GOT3 (cell line): ENCODE data around the gene BLM.
"Not testable (repeated sequence)": the region's sequence is repeated elsewhere in the genome, so short reads cannot be mapped to it uniquely, and the experiment has no call there.

Experiments used
- DNase-seq: peaks from one replicate; lab custom pipeline; 2025; ENCODE audit warnings: mixed read lengths; lab: John Stamatoyannopoulos, UW

Gene BLM

GRCh38 chr15:90716976-90717821 is at the start of gene BLM:
Gene BLM (plus strand): TSS chr15:90717346. CDS start chr15:90747393, 30,047 bp downstream.
- DNase-seq: peak; percentile 88

- not testable (repeated sequence) for DNase-seq
These were observed 49.3 kb upstream of the BLM start for GRCh38 chr15:90667755-90668345.

- DNase-seq: not testable (repeated sequence)
These were observed 46.5 kb upstream of the BLM start for GRCh38 chr15:90670631-90671030.

GRCh38 chr15:90671216-90671615 is 45.9 kb upstream of the BLM start:
- DNase-seq: no peak

- DNase-seq: not testable (repeated sequence)
These were observed 43.8 kb upstream of the BLM start for GRCh38 chr15:90673357-90673756.

- no peak for DNase-seq
These were observed 42.7 kb upstream of the BLM start for GRCh38 chr15:90674476-90674875.

GRCh38 chr15:90675464-90675863 is 41.7 kb upstream of the BLM start:
- no peak for DNase-seq

- no peak for DNase-seq
These were observed 39.0 kb upstream of the BLM start for GRCh38 chr15:90677807-90678790.

- DNase-seq: no peak
These were observed 37.2 kb upstream of the BLM start for GRCh38 chr15:90679959-90680358.

- DNase-seq: peak; percentile 16
These were observed 36.7 kb upstream of the BLM start for GRCh38 chr15:90680371-90680935.

- no peak for DNase-seq
These were observed 36.1 kb upstream of the BLM start for GRCh38 chr15:90681056-90681455.

- DNase-seq: peak; percentile 9
These were observed 35.7 kb upstream of the BLM start for GRCh38 chr15:90681480-90681879.

- DNase-seq: no peak
These were observed 33.8 kb upstream of the BLM start for GRCh38 chr15:90683371-90683770.

GRCh38 chr15:90683876-90684275 is 33.3 kb upstream of the BLM start:
- no peak for DNase-seq

- DNase-seq: no peak
These were observed 32.9 kb upstream of the BLM start for GRCh38 chr15:90684281-90684680.

GRCh38 chr15:90685591-90686434 is 31.3 kb upstream of the BLM start:
- DNase-seq: no peak

GRCh38 chr15:90686435-90687218 is 30.5 kb upstream of the BLM start:
- DNase-seq: no peak

- not testable (repeated sequence) for DNase-seq
These were observed 27.7 kb upstream of the BLM start for GRCh38 chr15:90689326-90689961.

GRCh38 chr15:90690585-90690984 is 26.6 kb upstream of the BLM start:
- DNase-seq: no peak

- DNase-seq: no peak
These were observed 25.8 kb upstream of the BLM start for GRCh38 chr15:90691369-90691768.
